Measurements from ENCODE around the gene XRCC5.

GRCh38 chr2:216090369-216090786 lies 18.8 kb upstream of the XRCC5 start:
- TF ChIP-seq POLR2A (IDR thresholded peaks at IDR 0.05): no peak
- no peak for TF ChIP-seq CTCF (IDR thresholded peaks at IDR 0.05 in 4 of 5, conservative IDR thresholded peaks at IDR 0.05 in 1 of 5)
